ENCODE measurements around the gene SCG3. TPM values are rescaled to one million over a fixed set of nuclear protein-coding genes. Genes with fewer than 3 reads are reported as not detected.

The SCG3 gene
- total RNA-seq, 4 donors from 2014 or later: 0.41 TPM; not detected in 3

DNA sequence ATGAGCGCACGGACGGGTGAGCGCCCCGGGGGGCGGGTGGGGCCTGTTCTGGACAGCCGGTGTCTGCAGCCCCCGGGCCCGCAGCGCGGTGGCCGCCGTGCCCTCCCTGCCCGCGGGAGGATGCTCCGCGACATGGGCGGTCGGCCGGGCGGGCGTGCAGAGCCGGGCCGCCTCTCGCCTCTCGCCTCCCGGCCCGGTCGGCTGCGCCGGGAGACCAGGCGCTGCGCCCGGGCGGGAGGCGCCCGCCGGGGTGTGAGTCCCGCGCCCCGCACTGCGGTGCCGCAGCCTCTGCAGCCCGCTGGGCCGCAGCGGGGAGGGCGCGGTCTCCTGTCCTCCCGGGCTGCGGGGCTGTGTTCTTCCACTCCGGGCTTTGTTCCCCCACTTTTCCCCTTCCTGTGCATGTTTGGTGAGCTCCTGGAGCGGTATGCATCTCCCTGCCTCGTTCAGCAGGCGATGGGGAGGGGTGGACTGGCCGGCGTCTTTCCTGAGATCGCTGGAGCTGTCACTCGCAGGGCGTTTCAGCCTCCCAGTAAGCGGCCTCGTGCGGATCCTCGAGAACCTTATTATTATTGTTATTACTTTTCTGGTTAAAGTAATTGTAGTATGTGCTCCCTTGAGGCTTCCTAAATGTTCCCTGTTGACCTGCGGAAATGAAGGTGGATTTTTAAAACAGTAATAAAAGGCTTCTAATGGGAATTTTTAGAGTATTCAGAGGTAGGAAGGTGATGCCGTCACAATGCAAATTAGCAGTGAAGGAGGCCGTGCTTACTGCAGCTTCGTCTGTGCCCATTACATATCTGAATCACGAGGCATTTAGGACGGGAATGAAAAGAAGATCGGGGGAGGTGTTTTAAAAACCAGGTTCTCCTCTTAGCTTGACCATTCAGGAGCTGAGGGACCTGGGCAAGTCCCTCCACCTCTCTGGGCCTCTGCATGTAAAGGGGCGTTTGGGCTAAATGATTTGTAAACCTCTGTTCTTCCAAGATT is 70.7 kb downstream of the SCG3 start:
- Histone ChIP-seq H3K36me3 (no peaks in the 10 kb centered on the region), H3K27me3 (no peaks in the 10 kb centered on the region), H3K4me1 (peaks cover 0 to 6% of the 10 kb centered on the region in 2 donors), H3K9me3 (no peaks in the 10 kb centered on the region), H3K4me3 (peak overlapping the region; percentile 58 to 90), H3K27ac (peak overlapping the region; percentile 88)
- intact Hi-C loops (cut with DNase I; ENCODE audit: low total_unique reads): no loop called here
- DNase-seq: peak; percentile 36
- TF ChIP-seq, protein P1, sequence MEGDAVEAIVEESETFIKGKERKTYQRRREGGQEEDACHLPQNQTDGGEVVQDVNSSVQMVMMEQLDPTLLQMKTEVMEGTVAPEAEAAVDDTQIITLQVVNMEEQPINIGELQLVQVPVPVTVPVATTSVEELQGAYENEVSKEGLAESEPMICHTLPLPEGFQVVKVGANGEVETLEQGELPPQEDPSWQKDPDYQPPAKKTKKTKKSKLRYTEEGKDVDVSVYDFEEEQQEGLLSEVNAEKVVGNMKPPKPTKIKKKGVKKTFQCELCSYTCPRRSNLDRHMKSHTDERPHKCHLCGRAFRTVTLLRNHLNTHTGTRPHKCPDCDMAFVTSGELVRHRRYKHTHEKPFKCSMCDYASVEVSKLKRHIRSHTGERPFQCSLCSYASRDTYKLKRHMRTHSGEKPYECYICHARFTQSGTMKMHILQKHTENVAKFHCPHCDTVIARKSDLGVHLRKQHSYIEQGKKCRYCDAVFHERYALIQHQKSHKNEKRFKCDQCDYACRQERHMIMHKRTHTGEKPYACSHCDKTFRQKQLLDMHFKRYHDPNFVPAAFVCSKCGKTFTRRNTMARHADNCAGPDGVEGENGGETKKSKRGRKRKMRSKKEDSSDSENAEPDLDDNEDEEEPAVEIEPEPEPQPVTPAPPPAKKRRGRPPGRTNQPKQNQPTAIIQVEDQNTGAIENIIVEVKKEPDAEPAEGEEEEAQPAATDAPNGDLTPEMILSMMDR (IDR thresholded peaks at IDR 0.05): no peak
- no peak for TF ChIP-seq POLR2A (IDR thresholded peaks at IDR 0.05)

DNA sequence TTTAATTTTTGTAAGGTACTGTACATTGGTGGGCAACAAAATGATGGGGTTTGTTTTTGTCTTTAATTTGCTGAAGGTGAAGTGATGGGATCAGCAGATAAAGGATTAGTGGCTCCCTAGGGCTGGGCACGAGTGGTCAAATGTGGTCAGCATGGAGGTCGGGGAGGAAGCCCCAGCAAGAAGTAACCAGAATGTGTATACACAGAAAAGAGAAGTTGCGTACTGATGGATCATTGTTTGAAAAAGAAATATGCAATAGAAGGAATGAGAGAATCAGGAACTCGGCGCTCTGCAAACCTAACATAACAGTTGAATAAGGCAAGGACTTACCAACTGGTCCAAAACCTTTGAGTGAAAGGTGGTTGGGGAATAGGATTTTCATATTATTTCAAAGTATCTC is 71.6 kb downstream of the SCG3 start:
- intact Hi-C loops (cut with DNase I; ENCODE audit: low total_unique reads): no loop called here
- Histone ChIP-seq H3K4me3 (peak overlapping the region in 1 of 2 donors; percentile 90), H3K27ac (peak overlapping the region in 1 of 2 donors; percentile 88), H3K27me3 (no peaks in the 10 kb centered on the region), H3K36me3 (no peaks in the 10 kb centered on the region), H3K9me3 (no peaks in the 10 kb centered on the region), H3K4me1 (peaks cover 0 to 6% of the 10 kb centered on the region in 2 donors)
- no peak for TF ChIP-seq POLR2A (IDR thresholded peaks at IDR 0.05)
- TF ChIP-seq, protein P1 (IDR thresholded peaks at IDR 0.05): no peak
- no peak for DNase-seq

DNA sequence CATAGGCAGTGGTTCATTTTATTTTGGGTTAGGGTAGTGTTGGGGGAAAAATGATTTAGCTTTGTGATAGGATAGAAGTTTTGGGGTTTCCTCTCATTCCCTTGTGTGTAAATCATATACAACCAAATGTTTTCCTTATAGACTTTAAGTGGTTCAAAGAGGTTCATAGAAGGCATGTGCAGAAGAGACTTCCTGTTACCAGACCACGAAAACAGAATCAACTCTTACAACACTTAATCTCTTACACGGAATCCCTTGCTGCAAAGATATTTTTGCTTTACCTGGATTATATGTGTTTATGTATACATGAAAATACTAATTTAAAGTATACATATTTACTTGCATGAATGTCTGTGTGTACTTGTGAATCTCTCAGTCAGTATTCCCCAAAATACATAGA is 73.0 kb downstream of the SCG3 start:
- no peak overlapping the region for H3K27ac ChIP-seq

DNA sequence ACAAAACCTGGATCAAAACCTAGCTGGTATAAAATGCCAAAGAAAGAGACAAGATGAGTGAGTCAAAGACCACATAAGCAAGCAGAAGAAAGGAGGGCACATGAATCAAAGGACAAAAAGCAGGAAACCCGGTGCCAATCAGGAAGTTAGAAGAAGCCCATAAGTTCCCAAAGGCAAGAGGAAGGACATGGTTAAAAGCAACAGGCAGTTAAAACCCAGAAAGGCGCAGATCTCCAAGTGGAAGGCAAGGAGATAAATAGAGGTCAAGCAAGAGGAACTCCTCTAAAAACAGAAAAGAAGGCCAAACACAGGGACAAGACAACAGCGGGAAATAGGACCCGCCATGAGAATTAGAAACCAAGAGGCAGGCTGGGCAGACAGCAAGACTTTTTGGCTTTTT is 74.5 kb downstream of the SCG3 start:
- no peak overlapping the region for H3K4me3 ChIP-seq
- H3K9me3 ChIP-seq: no peaks in the 10 kb centered on the region
- H3K27me3 ChIP-seq: no peaks in the 10 kb centered on the region
- peaks cover 0 to 11% of the 10 kb centered on the region in 2 donors for H3K4me1 ChIP-seq
- TF ChIP-seq POLR2A (IDR thresholded peaks at IDR 0.05): no peak
- TF ChIP-seq, protein P1 (IDR thresholded peaks at IDR 0.05): no peak
- intact Hi-C loops (cut with DNase I; ENCODE audit: low total_unique reads): no loop called here
- no peak overlapping the region for H3K27ac ChIP-seq
- H3K36me3 ChIP-seq: no peaks in the 10 kb centered on the region
- DNase-seq: no peak

More for the DNA sequence above, 73.0 kb downstream of the SCG3 start:
- DNase-seq: no peak
- TF ChIP-seq, protein P1 (IDR thresholded peaks at IDR 0.05): no peak
- no peak for TF ChIP-seq POLR2A (IDR thresholded peaks at IDR 0.05)
- Histone ChIP-seq H3K4me3 (no peak overlapping the region), H3K4me1 (peaks cover 0 to 11% of the 10 kb centered on the region in 2 donors), H3K9me3 (no peaks in the 10 kb centered on the region), H3K27me3 (no peaks in the 10 kb centered on the region), H3K36me3 (no peaks in the 10 kb centered on the region)
- intact Hi-C loops (cut with DNase I; ENCODE audit: low total_unique reads): no loop called here

DNA sequence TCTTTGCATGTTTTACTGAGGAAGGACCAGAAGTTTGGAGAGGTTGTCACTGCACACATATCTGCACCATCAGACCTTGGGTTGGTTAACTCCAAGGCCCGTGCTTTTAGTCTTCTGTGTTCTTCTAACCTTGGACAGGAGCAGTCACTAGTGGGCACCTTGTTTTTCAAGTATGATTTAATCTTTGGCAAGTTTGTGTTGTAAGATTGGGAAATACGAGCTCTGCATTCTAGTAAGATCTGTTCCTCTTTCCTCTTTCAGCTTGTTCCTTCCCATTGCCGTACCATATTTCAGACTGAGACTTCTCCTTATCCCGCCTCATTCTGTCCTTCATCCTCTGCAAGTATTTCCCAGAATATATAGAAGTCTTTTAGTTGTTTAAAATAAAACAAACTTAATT is 75.2 kb downstream of the SCG3 start:
- Histone ChIP-seq H3K4me3 (no peak overlapping the region), H3K27me3 (no peaks in the 10 kb centered on the region), H3K27ac (no peak overlapping the region), H3K4me1 (peaks cover 0 to 11% of the 10 kb centered on the region in 2 donors), H3K36me3 (no peaks in the 10 kb centered on the region), H3K9me3 (no peaks in the 10 kb centered on the region)
- intact Hi-C loops (cut with DNase I; ENCODE audit: low total_unique reads): no loop called here
- TF ChIP-seq POLR2A (IDR thresholded peaks at IDR 0.05): no peak
- TF ChIP-seq, protein P1 (IDR thresholded peaks at IDR 0.05): no peak
- no peak for DNase-seq
